ENCODE data around the gene ATP13A5. TPM values are rescaled to one million over a fixed set of nuclear protein-coding genes. Genes with fewer than 3 reads are reported as not detected.

ATP13A5 gene
- total RNA-seq, 1 donor from 2014 or later = not detected

Other genes with a start within 250 kb of the ATP13A5 start
- not detected in 2 replicates for gene PLAAT1, start 137.5 kb downstream of the ATP13A5 start, total RNA-seq
- 0.16 and 0.19 TPM in 2 replicates for gene ATP13A4, start 176.1 kb upstream of the ATP13A5 start, total RNA-seq
- 65.7 and 76.0 TPM in 2 replicates for gene OPA1, start 214.5 kb upstream of the ATP13A5 start, total RNA-seq